Middle frontal gyrus (tissue), 1 donor: Measurements from ENCODE around the gene ZNF740.
"Not testable (repeated sequence)": the region's sequence is repeated elsewhere in the genome, so short reads cannot be mapped to it uniquely, and the experiment has no call there.

Experiments
- DNase-seq: peaks from one replicate; pipeline ENCODE4 v3.0.0-alpha.2; 2015; ENCODE audit warnings: low spot score; ENCODE audit errors: extremely low spot score

The ZNF740 gene

DNA sequence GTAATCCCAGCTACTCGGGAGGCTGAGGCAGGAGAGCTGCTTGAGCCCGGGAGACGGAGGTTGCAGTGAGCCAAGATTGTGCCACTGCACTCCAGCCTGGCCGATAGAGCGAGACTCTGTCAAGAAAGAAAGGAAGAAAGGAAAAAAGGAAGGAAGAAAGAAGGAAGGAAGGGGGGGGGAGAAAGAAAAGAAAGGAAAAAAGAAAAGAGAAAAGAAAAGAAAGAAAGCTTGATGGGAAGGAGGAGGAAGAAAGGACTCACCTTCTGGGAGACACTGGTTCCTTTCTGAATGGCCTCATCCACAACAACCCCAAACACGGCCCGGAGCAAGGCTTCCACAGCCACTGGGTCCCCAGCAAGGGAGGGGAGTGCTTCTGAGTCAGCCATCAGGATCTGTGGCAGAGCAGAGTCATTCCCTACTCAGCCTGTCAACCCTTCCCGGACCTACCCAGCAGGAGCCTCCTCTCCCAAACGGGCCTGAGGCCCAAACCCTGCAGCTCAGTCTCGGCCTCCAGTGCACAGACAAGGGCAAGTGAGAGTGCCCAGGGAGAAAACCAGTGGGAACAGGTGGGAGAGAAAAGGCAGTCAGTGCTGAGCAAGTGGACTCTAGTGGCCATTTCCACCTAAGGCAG lies 7.3 kb upstream of the ZNF740 start:
- no peak for DNase-seq

DNA sequence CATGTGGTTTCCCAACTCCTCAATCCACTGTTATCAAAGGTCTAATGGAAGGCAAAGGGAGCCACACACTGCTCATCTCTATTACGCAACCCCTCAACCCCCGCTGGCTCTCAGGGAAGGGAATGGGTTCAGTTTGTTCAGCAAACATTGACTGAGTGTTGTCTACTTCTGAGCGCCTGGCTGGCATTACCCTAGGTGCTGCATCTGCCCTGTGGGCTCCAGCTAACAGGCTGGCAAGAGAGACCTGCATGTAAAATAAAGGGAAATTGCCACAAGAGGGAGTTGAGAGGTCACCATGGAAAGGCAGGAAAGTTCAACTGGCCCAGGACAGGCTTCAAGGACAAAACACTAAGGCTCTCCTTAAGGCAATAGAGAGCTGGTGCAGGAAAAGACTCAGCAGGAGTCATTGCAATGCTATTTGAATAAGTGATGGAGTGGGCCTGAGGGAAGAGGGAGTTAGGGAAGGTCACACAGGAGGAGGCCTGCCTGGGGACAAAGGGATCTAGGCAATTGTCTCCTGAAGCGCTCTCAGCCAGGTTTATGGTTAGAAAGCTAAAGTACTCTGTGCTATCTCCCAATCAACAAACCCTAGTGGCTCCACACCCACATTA lies 5.5 kb upstream of the ZNF740 start:
- DNase-seq: no peak

DNA sequence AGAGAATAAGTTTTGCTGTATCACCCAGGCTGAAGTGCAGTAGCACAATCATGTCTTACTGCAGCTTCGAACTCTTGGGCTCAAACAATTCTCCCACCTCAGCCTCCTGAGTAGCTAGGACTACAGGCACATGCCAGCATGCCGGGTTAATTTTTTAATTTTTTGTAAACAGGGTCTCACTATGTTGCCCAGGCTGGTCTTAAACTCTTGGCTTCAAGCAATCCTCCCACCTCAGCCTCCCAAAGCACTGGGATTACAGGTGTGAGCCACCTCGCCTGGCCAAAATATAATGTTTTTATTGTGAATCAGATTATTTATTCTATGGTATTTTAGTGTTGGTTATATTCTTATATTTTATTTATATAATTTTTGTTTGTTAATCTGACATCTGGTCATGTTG lies 3.8 kb upstream of the ZNF740 start:
- no peak for DNase-seq

DNA sequence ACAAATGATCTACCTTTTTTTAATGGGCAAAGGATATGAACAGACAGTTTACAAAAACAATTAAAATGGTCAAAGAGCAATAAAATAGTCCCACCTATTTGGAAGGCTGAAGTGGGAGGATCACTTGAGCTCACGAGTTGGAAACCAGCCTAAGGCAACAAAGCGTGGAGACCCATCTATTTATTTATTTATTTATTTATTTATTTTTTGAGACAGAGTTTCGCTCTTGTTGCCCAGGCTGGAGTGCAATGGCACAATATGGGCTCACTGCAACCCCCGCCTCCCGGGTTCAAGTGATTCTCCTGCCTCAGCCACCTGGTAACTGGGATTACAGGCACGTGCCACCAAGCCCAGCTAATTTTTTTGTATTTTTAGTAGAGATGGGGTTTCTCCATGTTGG lies 3.1 kb upstream of the ZNF740 start:
- not testable (repeated sequence) for DNase-seq

DNA sequence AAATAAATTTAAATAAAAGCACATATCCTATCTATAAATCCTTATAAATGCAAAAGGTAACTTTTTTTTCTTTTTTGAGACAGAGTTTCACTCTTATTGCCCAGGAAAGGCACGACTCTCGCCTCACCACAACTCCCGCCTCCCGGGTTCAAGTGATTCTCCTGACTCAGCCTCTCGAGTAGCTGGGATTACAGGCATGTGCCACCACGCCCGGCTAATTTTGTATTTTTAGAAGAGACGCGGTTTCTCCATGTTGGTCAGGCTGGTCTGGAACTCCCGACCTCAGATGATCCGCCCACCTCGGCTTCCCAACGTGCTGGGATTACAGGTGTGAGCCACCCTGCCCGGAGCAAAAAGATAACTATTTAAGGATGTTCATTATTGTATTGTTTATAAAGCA lies 1.7 kb upstream of the ZNF740 start:
- DNase-seq: not testable (repeated sequence)

DNA sequence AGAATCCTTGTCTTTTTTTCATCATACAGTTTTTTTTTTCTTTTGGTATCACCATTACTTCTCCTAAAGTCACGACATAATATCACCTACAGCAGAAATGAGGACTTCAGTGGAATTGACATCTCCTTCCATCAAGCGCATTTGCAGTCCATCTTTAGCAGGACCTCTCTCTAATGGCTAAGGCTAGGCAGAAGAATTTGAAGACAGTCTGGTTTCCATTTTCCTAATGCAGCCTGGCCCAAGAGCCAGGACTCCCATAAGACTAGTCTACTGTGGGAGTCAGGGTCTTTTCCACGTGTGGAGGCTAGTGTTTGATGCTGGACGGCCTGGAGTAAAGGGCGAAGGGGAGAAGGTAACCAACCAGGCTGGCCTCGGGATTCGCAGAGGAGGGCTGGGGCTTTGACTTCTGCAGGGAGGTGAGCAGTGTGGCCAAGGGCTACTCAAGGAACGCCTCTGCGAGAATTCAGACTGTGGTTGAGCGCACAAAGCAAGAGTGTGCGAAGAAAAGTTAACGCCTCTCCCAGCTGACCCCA lies 769 bp upstream of the ZNF740 start:
- no peak for DNase-seq

DNA sequence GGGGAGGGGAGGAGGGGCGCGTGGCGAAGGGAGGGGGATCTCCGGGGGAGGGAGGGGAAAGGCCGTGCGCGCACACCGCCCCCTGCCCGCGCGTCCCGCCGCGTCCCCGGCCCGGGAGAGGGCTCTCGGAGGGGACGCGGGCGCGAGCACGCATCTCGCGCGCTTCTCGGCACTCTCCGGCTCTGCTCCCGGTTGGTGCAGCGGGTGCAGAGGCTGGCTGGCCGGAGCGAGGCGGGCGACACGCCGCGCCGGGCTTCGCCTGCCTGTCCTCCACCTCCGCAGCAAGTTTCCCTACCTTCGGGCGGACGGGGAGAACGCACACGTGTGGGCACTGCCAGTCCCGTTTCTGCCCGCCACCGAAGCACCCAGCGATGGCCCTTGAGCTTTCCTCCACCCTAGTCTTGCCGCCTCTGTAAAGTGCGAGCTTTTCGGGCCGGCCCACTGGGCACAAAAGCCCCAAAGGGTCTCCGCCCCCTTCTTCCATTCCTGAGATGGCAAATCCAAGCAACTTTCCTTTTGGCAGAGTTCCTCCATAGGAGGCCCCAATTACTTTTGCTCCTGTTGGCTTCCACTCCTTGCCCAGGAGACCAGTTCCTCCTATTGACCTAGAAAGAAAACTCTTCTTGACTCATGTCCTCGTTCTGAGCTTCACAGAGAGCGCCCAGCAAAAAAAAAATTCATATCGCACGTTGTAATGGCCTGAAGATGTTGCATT lies 566 bp downstream of the ZNF740 start:
- peak; percentile 57 for DNase-seq

DNA sequence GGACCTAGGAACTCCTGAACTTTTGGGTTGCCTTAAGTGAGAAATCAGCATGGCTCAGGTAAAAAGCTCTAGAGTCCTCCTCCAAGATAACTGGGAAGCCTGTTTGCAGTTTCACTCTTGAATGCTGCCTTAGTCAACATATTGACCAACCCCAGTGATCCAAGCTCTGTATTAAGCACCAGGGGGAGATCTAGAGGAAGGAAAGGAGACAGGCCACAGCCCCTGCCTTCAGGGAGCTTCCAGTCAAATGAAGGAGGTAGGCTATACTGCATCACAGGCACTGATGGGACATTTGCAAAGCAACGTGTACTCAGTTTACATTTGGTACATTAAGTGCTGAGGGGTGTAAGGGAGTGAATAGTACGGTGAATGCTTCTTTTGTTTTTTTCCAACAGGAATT lies 1.4 kb downstream of the ZNF740 start:
- no peak for DNase-seq

DNA sequence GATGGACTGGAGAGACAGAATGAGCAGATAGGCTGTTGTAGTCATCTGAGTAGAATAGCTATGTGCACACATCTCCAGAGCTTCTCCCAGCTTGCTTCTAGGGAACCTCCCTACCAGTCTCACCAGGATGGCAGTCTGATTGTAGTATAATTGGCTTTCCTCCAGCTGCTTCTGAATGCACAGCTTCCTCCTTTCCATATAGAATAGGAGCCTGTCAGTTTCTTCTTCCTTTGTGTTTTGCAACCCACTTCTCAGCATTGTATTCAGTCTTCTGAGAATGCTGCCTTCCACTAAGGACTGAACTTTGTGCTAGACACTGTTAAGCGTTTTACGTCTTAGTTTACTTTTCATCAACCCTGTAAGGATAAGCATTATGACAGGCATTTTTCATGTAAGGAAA lies 2.4 kb downstream of the ZNF740 start:
- DNase-seq: no peak

DNA sequence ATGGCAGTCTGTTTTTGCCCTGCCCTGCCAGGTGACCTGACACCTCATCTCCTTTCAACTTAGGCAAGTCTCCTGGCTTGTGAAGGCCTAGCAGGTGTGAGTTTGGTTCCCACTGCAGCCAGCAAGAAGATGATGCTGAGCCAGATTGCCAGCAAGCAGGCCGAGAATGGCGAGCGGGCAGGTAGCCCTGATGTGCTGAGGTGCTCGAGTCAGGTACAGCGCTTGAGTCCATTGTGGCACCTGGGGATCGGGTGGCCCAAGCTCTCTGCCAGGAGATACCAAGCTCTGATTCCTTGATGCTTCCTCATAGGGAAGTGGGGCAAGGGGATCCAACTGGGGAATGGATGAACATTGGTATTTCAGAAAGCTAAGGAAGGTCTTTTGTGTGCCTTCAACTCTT lies 4.3 kb downstream of the ZNF740 start:
- no peak for DNase-seq

DNA sequence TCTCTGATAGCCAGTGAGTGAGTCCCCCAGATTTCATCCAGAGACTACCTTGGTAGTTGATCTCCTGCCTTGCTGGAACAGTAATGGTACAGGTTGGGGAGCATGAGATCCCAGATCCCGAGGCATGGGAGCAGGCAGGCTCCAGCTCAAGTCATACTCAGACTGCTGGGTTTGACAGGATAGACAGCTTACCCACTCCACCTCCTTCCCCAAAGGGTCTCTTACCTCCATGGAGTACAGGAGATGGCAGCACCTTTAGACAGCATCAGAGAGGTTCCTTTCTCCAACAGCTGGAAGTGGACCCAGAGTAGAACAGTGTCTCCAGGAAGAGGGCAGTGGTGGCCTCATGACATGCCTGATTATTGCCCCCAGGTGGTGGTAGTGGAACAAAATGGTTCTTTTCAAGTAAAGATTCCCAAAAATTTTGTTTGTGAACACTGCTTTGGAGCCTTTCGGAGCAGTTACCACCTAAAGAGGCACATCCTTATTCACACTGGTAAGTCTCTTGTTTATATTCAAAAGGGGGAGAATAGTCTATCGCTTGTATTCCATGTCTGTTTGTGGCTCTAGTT lies 5.1 kb downstream of the ZNF740 start:
- no peak for DNase-seq

DNA sequence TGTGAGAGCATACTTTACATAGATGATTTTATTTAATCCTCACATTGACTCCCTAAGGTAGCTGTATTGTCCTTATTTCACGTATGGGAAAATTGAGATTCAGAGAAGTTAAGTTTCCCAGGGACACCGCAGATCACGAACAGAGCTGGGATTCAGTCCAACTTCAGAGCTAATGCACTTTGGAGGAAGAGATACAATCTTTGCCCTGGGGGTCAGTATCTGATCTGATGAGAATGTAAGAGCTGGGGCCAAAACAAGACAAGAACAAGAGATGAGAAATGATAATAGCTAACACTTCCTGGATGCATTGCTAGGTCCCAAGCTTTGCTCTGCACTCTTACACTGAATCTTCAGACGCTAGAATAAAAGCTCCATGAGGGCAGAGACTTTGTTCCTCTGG lies 6.2 kb downstream of the ZNF740 start:
- DNase-seq: no peak

DNA sequence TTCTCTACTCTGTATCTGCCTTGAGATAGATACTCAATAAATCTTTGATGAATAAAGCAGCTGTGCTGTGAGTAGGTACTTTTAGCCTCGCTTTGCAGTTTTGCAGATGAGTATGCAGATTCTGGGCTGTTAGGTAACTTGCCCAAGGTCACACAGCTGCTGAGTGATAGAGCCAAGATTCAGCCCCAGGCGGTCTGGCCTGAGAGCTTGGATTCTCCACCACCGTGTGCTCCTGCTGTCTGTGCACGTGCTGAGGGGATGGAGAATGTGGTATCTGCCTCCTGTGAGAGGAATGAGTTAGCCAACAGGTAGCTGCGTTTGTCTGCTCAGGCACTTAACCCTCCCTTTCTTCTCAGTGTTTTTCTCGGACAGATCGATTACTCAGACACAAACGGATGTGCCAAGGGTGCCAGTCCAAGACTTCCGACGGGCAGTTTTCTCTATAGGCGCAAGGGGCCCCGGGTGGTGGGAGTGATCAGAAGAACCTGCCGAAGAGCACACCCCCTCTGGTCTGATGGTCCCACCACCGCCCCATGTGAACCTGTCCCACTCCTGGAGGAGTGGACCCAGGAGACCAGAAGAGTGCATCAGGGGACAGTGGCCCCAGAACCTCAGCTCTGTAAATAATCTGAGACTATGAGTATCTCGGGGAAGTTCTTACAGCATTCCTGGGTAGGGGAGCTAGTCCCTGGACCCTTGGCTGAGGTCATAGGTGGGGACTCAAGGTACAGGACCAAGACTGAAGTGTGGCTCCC lies 6.8 kb downstream of the ZNF740 start:
- DNase-seq: no peak

DNA sequence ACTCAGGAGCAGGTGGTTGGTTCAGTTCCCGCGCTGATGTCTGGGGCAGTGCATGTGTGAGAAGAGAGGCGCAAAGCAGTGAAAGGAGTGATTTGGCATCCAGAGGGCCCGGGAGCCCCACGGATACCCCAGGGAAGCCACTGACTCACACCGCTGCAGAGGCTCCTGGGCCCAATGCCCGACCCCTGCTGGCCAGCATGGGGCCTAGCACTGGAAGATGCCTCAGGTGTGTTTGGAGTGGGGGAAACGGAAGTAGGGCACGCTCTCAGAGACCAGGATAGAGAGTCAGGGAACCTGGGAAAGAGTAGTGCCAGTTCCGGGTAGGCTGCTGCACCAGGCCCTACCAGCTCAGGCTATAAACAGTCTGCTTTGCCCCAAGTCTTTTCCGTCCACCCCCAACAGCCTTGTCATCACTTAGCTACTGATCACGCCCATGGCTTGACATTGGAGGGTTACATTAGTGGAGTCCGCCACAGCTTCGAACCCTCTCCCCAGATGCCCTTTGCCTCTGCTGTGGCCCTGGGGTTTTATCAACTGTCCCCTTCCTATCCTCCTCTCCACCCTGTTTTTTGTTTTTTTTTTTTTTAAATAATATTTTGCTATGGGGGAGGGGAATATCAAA lies 9.7 kb downstream of the ZNF740 start:
- no peak for DNase-seq

DNA sequence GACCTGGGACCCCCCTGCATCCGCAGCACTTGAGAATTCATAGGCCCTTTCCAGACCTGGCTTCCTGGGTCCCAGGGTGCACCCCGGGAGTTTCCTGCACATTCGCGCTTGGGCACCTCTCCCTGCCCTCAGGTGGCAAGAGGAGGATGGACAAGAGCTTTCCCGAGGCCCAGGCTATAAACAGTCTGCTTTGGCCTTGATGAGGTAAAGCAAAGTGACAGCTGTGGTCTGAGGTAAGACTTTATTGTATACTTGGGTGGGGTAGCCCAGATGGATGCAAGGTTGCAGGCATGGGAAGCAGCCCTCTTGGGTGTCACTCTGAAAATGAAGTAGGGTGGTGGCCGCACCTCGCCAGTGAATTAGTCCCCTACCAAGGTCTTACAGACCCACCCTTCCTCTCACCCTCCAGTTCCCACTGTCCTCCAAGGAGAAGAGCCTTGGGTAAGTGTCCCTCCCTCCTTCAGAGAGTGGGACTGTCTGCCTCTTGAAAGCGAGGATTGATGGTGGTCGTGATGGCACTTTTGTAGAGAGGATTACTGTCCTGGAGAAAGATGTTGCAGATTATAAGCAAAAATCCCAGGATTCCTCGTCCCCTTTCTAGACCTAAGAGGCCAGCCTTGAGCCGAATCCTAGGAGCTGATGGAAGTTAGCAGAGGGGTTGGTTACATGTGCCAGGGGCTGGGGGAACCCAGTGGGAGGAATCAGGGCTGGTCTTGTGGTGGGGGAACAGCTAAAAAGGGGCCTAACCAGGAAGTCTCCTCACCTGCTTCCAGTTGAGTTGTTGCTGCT lies 10.8 kb downstream of the ZNF740 start:
- no peak for DNase-seq

DNA sequence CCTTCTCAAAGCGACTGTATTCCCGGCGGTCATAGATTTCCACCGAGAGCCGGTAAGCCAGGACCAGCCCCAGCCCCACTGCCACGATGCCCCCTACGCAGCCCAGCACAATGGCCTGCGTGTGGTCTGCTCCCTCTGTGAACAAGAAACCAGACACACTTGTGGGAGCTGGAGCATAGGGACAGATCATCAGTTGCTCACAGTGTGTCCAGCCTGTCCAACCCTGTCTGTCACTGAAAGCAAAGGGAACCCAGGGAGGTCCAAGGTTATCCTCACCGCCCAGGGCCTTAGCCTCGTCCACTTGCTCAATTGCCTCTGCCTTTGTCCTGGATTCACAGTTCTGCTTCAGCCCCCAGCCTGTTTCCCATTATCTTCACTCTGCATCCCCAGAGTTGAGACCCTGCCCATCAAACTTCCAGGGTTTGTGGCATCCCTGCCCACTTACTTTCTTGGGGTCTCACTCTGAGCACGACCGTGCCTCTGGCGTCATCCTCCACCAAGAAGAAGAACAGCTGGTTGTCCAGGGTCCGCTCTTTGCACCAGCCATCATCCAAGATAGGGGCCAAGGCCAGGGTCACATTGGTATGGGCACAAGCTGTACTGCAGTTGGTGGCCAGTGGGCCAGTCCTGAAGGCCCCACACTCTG lies 11.5 kb downstream of the ZNF740 start:
- no peak for DNase-seq

DNA sequence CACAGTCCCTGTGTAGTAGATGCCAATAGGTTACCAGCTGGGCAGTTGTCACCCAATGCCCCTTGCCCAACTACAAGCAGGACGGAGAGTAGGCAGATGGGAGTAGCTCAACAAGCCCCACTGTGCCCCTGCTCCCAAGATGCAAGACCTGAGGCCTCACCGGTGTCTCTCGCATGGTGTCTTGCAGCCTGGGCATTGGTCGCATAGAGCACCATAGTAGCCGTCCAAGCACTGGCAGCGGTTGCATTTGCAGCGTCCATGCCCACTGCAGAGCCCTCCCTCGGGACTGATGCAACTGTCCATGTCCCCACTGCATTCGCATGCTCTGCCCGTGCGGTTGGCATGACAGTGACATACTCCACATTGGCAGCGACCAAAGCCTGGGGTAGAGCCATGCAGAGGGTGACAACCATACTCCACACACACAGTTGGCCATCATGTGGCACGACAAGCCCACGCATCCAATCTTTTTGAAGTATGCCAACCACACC lies 12.1 kb downstream of the ZNF740 start:
- no peak for DNase-seq

DNA sequence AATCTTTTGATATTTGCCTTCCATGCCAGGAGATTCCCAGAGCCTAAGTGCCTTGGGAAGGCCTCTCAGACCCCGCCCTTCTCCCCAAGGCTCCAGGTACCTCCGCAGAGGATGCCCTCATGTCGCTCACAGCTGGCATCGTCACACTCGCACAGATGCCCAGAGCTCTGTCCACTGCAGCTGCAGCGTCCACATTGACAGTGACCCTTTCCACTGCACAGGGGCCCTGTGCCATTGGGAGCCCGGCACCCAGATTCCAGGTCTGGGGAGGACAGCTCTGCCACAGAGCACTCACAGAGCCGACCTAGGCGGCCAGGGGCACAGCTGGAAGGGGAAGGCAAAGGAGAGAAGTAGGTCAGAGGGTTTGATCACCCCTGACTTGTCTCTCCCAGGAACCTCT lies 12.5 kb downstream of the ZNF740 start:
- no peak for DNase-seq

DNA sequence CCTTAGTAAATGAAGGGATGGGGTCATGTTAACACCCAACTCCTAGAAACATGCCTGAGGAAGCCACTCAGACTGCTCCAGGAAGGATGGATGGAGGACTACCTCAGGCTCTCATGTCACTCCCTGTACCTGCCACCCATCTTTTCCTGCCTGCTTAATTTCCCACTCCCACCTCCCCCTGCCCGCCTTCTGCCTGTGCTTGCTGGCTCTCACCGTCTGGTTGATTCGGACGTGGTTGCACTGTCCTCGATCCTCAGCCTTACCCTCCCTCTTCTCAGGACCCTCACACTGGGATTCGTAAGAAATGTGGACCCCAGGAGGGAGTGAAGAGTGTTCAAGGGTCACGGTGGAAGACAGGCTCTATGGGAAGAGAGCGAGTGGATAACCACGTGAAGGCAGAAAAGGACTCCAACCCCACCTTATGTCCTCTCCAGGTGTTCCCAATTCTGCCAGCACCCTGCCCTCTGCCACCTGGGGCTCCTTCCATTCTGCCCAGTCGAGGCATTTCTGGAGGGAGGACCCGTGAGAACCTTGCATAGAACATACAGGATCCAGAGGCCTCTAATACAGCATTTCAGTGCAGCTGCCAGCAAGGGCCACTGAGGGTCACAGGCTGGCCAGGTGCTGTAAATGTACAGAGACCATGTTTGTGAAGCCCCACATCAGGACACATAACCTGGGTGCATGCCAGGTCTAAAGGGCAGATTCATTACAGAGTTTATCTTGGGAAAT lies 13.6 kb downstream of the ZNF740 start:
- DNase-seq: no peak
